Measurements from ENCODE around the gene NINJ1.

DNA sequence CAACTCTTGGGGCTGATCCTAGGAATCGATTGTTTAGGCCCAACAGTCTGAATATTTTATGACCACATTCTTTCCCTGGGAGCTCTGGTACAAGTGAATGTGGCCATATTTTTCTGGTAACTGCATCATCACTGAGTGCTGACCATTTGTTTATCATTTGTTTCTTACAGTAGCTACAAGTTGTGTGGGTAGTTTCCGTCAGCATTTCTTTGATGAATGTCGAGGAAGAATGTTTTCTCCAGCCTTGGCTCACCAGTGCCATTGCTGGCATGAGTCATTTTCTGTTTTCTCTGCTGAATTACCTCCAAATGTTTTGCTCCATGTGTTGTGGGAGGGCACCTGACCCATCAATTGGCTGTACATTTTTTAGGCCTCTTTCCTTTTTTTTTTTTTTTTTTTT lies 52.1 kb downstream of the NINJ1 start:
- TF ChIP-seq, protein P1, sequence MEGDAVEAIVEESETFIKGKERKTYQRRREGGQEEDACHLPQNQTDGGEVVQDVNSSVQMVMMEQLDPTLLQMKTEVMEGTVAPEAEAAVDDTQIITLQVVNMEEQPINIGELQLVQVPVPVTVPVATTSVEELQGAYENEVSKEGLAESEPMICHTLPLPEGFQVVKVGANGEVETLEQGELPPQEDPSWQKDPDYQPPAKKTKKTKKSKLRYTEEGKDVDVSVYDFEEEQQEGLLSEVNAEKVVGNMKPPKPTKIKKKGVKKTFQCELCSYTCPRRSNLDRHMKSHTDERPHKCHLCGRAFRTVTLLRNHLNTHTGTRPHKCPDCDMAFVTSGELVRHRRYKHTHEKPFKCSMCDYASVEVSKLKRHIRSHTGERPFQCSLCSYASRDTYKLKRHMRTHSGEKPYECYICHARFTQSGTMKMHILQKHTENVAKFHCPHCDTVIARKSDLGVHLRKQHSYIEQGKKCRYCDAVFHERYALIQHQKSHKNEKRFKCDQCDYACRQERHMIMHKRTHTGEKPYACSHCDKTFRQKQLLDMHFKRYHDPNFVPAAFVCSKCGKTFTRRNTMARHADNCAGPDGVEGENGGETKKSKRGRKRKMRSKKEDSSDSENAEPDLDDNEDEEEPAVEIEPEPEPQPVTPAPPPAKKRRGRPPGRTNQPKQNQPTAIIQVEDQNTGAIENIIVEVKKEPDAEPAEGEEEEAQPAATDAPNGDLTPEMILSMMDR (conservative IDR thresholded peaks at IDR 0.05 in 1 of 2, IDR thresholded peaks at IDR 0.05 in 1 of 2; ENCODE audit: low read depth in 1 of 2, low read length in 2 of 2): no peak
- TF ChIP-seq EZH2 (IDR thresholded peaks at IDR 0.05; ENCODE audit: low read length, missing control alignments): no peak
